HG02610 (cell line): ENCODE data around the gene P4HA2.
"Not testable (repeated sequence)": the region's sequence is repeated elsewhere in the genome, so short reads cannot be mapped to it uniquely, and the experiment has no call there.

Experiments used
- ATAC-seq: cut with Tn5 transposase; IDR thresholded peaks from one replicate; pipeline ENCODE4 v1.9.1; 2021; ENCODE audit warnings: mild to moderate bottlenecking, moderate library complexity; ENCODE audit not compliant: unreplicated experiment

The P4HA2 gene

GRCh38 chr5:132161574-132162326, 65.9 kb downstream of the P4HA2 start:
- not testable (repeated sequence) for ATAC-seq

GRCh38 chr5:132156413-132156812, 71.2 kb downstream of the P4HA2 start:
- ATAC-seq = no peak

GRCh38 chr5:132150565-132150964, 77.1 kb downstream of the P4HA2 start:
- no peak for ATAC-seq

GRCh38 chr5:132147663-132148062, 80.0 kb downstream of the P4HA2 start:
- no peak for ATAC-seq

GRCh38 chr5:132145326-132145725, 82.3 kb downstream of the P4HA2 start:
- ATAC-seq = not testable (repeated sequence)

- no peak for ATAC-seq
Measured at GRCh38 chr5:132143148-132143547, 84.5 kb downstream of the P4HA2 start.

- ATAC-seq = no peak
Measured at GRCh38 chr5:132142459-132142858, 85.2 kb downstream of the P4HA2 start.
